WI38 (cell line): ENCODE measurements around the gene CNTN5.

Experiments
- H3K4me3 ChIP-seq: 2 replicates; pipeline ENCODE4 v1.5.1; 2011; ENCODE audit warnings: low read depth, mild to moderate bottlenecking, control low read depth, low read length
- CTCF ChIP-seq: IDR thresholded peaks from 2 replicates; pipeline ENCODE4 v1.5.1; 2012; ENCODE audit warnings: low read depth, mild to moderate bottlenecking, control low read depth, low read length

Gene CNTN5

GRCh38 chr11:99759787-99760186 lies 739.0 kb downstream of the CNTN5 start:
- TF ChIP-seq CTCF, result no peak
- H3K4me3 ChIP-seq, result no peak overlapping the region

- no peak for TF ChIP-seq CTCF
These were observed 746.1 kb downstream of the CNTN5 start for GRCh38 chr11:99766811-99767210.

GRCh38 chr11:99773646-99774045 lies 752.9 kb downstream of the CNTN5 start:
- no peak for TF ChIP-seq CTCF
- no peak overlapping the region for H3K4me3 ChIP-seq

More at GRCh38 chr11:99766811-99767210, 746.1 kb downstream of the CNTN5 start:
- H3K4me3 ChIP-seq, result no peak overlapping the region

- no peak for TF ChIP-seq CTCF
- no peak overlapping the region for H3K4me3 ChIP-seq
These were observed 760.3 kb downstream of the CNTN5 start for GRCh38 chr11:99781074-99781473.

GRCh38 chr11:99791354-99791753 lies 770.6 kb downstream of the CNTN5 start:
- no peak for TF ChIP-seq CTCF
- no peak overlapping the region for H3K4me3 ChIP-seq

GRCh38 chr11:99795999-99796398 lies 775.2 kb downstream of the CNTN5 start:
- H3K4me3 ChIP-seq, result no peak overlapping the region
- no peak for TF ChIP-seq CTCF

GRCh38 chr11:99803501-99803900 lies 782.8 kb downstream of the CNTN5 start:
- TF ChIP-seq CTCF, result no peak

More at GRCh38 chr11:99803501-99803900, 782.8 kb downstream of the CNTN5 start:
- no peak overlapping the region for H3K4me3 ChIP-seq
